Neuronal stem cell (in vitro differentiated cells): ENCODE results near the gene NLGN4X.
"Not testable (repeated sequence)": the region's sequence is repeated elsewhere in the genome, so short reads cannot be mapped to it uniquely, and the experiment has no call there.

Experiments
- DNase-seq: peaks from one replicate; pipeline ENCODE4 v3.0.0-alpha.2; 2013; ENCODE audit warnings: low spot score
- H2AFZ ChIP-seq: one replicate; pipeline ENCODE4 v1.6.1; 2013; ENCODE audit warnings: mild to moderate bottlenecking, low read length, inconsistent platforms
- H2AK5ac ChIP-seq: 2 replicates; pipeline ENCODE4 v1.6.1; 2013; ENCODE audit warnings: low read depth, mild to moderate bottlenecking, inconsistent platforms, low read length, moderate library complexity, mixed read lengths
- H2BK120ac ChIP-seq: 2 replicates; pipeline ENCODE4 v1.6.1; 2013; ENCODE audit warnings: low read depth, mild to moderate bottlenecking, inconsistent platforms, low read length, moderate library complexity, mixed read lengths
- H2BK12ac ChIP-seq: one replicate; pipeline ENCODE4 v1.6.1; 2013; ENCODE audit warnings: low read length, inconsistent platforms
- H2BK15ac ChIP-seq: 2 replicates; pipeline ENCODE4 v1.6.1; 2013; ENCODE audit warnings: mild to moderate bottlenecking, low read length, inconsistent platforms, mixed read lengths
- H2BK5ac ChIP-seq: one replicate; pipeline ENCODE4 v1.6.1; 2013; ENCODE audit warnings: inconsistent platforms, mild to moderate bottlenecking, low read length, moderate library complexity
- H3K14ac ChIP-seq: one replicate; pipeline ENCODE4 v1.6.1; 2013; ENCODE audit warnings: low read length, inconsistent platforms
- H3K18ac ChIP-seq: 2 replicates; pipeline ENCODE4 v1.6.1; 2013; ENCODE audit warnings: low read length, inconsistent platforms
- H3K23ac ChIP-seq: 2 replicates; pipeline ENCODE4 v1.6.1; 2013; ENCODE audit warnings: low read depth, mild to moderate bottlenecking, mixed read lengths, low read length, inconsistent platforms; ENCODE audit not compliant: poor library complexity
- H3K27ac ChIP-seq: replicated peaks from 3 replicates; pipeline ENCODE4 v1.5.1; 2013; ENCODE audit warnings: low read length, inconsistent platforms
- H3K27me3 ChIP-seq, 3 experiments: 2 replicates each; pipeline ENCODE4 v1.6.1; 2013; ENCODE audit warnings: low read length in 3 of 3, mild to moderate bottlenecking in 2 of 3, inconsistent platforms in 1 of 3, low read depth in 1 of 3, mixed read lengths in 1 of 3, moderate library complexity in 1 of 3; ENCODE audit not compliant: control insufficient read depth in 3 of 3, insufficient read depth in 3 of 3
- H3K36me3 ChIP-seq, 2 donors: replicated peaks in 1 of 2; 2 replicates each; pipeline ENCODE4 v1.6.1; 2013; ENCODE audit warnings: low read length in 2 of 2; ENCODE audit not compliant: control insufficient read depth in 2 of 2, insufficient read depth in 2 of 2
- H3K4ac ChIP-seq: 2 replicates; pipeline ENCODE4 v1.6.1; 2013; ENCODE audit warnings: inconsistent platforms, mild to moderate bottlenecking, low read length, moderate library complexity
- H3K4me1 ChIP-seq, 2 donors: 1 replicate in 1 of 2; 2 replicates in 1 of 2; pipeline ENCODE4 v1.6.1; 2013; ENCODE audit warnings: low read length in 2 of 2, low read depth in 1 of 2; ENCODE audit not compliant: control insufficient read depth in 2 of 2, insufficient read depth in 1 of 2
- H3K4me2 ChIP-seq: one replicate; pipeline ENCODE4 v1.6.1; 2013; ENCODE audit warnings: mild to moderate bottlenecking, low read length, inconsistent platforms; ENCODE audit not compliant: insufficient read depth, poor library complexity, severe bottlenecking
- H3K4me3 ChIP-seq, 2 donors: 2 replicates each; pipeline ENCODE4 v1.5.1; 2013; ENCODE audit warnings: low read length in 2 of 2, mild to moderate bottlenecking in 2 of 2, inconsistent platforms in 1 of 2, moderate library complexity in 1 of 2
- H3K79me1 ChIP-seq: one replicate; pipeline ENCODE4 v1.6.1; 2013; ENCODE audit warnings: low read depth, mild to moderate bottlenecking, inconsistent platforms, low read length, moderate library complexity
- H3K9ac ChIP-seq: one replicate; pipeline ENCODE4 v1.6.1; 2013; ENCODE audit warnings: mild to moderate bottlenecking, low read depth, low read length, inconsistent platforms; ENCODE audit not compliant: poor library complexity
- H3K9me3 ChIP-seq, 2 donors: replicated peaks in 1 of 2; 2 replicates each; pipeline versions ENCODE3 to v1.6.1; 2013; ENCODE audit warnings: low read length in 2 of 2, mild to moderate bottlenecking in 2 of 2, inconsistent platforms in 1 of 2, low read depth in 1 of 2, mixed read lengths in 1 of 2, moderate library complexity in 1 of 2; ENCODE audit not compliant: control insufficient read depth in 2 of 2, insufficient read depth in 1 of 2
- H4K8ac ChIP-seq: one replicate; pipeline ENCODE4 v1.6.1; 2013; ENCODE audit warnings: low read depth, mild to moderate bottlenecking, inconsistent platforms, low read length, moderate library complexity
- H4K91ac ChIP-seq: one replicate; pipeline ENCODE4 v1.6.1; 2013; ENCODE audit warnings: low read length, low read depth, mild to moderate bottlenecking, inconsistent platforms; ENCODE audit not compliant: poor library complexity
- WGBS, 2 donors: extraction: QIAGEN DNeasy Blood & Tissue Kit; methylation state at CpG; one replicate each; pipeline ENCODE4 v1.1.7; 2013; ENCODE audit warnings: missing lambda C conversion rate in 2 of 2, mixed read lengths in 1 of 2; ENCODE audit not compliant: insufficient read length in 2 of 2, insufficient replicate concordance in 1 of 2; ENCODE audit errors: extremely low coverage in 2 of 2; 5-methylcytosine and 5-hydroxymethylcytosine counted together

Gene NLGN4X

DNA sequence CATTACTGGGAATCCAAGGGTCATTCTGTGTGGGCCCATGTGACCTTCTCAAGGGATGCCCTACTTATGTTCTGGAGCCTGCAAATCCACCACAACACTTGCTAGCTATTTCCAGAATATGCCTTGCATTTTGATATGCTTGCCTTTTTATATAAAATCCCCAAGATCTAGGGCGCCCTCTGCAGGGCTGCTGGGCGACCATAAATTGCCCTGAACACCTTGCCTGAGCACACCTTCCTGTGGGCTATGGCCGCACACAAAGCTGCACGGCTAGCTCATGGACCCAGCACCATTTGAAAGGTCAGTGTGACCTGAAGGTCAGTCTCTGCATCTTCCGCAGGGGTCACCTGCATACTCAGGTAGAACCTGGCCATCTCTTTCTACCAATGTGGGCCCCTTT lies 311.7 kb downstream of the NLGN4X start:
- Histone ChIP-seq H3K36me3 (no peaks in the 10 kb centered on the region), H4K8ac (no peak overlapping the region), H3K9ac (no peak overlapping the region), H2BK5ac (no peak overlapping the region), H3K9me3 (peaks cover 0 to 4% of the 10 kb centered on the region in 2 donors), H3K27ac (no peak overlapping the region), H3K4ac (no peak overlapping the region), H2BK12ac (no peak overlapping the region), H2BK15ac (no peak overlapping the region), H2AFZ (no peak overlapping the region), H3K4me3 (no peak overlapping the region), H3K23ac (no peak overlapping the region), H3K18ac (no peak overlapping the region), H2AK5ac (no peak overlapping the region), H4K91ac (no peak overlapping the region), H3K14ac (no peak overlapping the region), H3K4me2 (no peak overlapping the region), H3K27me3 (no peaks in the 10 kb centered on the region), H3K79me1 (no peaks in the 10 kb centered on the region), H2BK120ac (no peak overlapping the region), H3K4me1 (no peaks in the 10 kb centered on the region)
- WGBS, 2 donors: no CpG with 5 or more reads among the region's 5 CpGs
- no peak for DNase-seq

DNA sequence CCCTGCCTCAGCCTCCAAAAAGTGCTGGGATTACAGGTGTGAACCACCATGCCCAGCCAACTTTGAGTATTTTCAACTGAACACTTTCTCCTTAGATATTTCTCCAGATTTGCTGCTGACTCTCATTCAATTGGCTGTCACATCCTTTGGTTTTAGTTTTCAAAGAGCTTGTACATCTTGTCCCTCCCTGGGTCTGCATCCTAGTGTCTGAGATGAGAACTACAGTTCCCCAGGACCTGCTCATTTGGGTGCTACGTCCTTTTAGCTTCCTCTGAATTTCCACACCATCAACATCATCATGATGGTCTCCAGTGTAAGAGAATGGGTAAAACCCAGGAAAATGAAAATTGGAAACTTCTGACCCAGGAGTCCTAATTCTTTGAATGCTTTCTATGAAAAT lies 312.9 kb downstream of the NLGN4X start:
- Histone ChIP-seq H2AFZ (no peak overlapping the region), H4K91ac (no peak overlapping the region), H3K27ac (no peak overlapping the region), H2AK5ac (no peak overlapping the region), H2BK5ac (no peak overlapping the region), H3K36me3 (no peaks in the 10 kb centered on the region), H2BK12ac (no peak overlapping the region), H3K4me3 (no peak overlapping the region), H3K4ac (no peak overlapping the region), H3K23ac (no peak overlapping the region), H3K4me1 (no peaks in the 10 kb centered on the region), H3K9me3 (peaks cover 0 to 4% of the 10 kb centered on the region in 2 donors), H3K18ac (no peak overlapping the region), H2BK15ac (no peak overlapping the region), H3K27me3 (no peaks in the 10 kb centered on the region), H4K8ac (no peak overlapping the region), H2BK120ac (no peak overlapping the region), H3K4me2 (no peak overlapping the region), H3K9ac (no peak overlapping the region), H3K14ac (no peak overlapping the region), H3K79me1 (no peaks in the 10 kb centered on the region)
- no peak for DNase-seq
- no CpG with 5 or more reads among the region's 1 CpG for WGBS, 2 donors

DNA sequence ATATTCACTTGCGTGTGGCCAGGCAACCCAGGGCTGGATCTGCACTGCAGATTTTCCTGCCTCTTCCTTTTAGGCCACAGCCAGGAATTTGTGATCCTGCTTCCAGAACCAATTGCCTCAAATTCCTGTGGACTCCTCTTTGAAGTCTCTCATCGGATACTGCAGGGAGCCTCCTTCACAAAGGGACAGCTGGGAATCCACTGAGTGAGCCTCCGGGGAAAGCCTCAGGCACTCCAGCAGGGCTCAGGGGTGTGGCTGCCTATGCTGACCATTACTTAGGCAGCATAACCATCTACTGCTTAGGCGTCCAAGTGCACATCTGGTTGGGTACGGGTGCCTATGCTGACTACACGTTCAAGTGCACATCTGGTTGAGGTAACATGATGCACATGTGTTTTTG lies 321.5 kb downstream of the NLGN4X start:
- WGBS, 2 donors: no CpG with 5 or more reads among the region's 6 CpGs
- Histone ChIP-seq H2AFZ (no peak overlapping the region), H2BK120ac (no peak overlapping the region), H4K8ac (no peak overlapping the region), H3K4ac (no peak overlapping the region), H3K4me3 (no peak overlapping the region), H3K4me1 (peaks cover 0 to 1% of the 10 kb centered on the region in 2 donors), H3K9me3 (peaks cover 0 to 5% of the 10 kb centered on the region in 2 donors), H2AK5ac (no peak overlapping the region), H2BK12ac (no peak overlapping the region), H3K4me2 (no peak overlapping the region), H3K27me3 (no peaks in the 10 kb centered on the region), H3K36me3 (peaks cover 2 to 18% of the 10 kb centered on the region in 2 donors), H4K91ac (no peak overlapping the region), H3K9ac (no peak overlapping the region), H2BK15ac (no peak overlapping the region), H3K23ac (no peak overlapping the region), H3K27ac (no peak overlapping the region), H3K79me1 (no peaks in the 10 kb centered on the region), H3K14ac (no peak overlapping the region), H3K18ac (no peak overlapping the region), H2BK5ac (no peak overlapping the region)
- no peak for DNase-seq

DNA sequence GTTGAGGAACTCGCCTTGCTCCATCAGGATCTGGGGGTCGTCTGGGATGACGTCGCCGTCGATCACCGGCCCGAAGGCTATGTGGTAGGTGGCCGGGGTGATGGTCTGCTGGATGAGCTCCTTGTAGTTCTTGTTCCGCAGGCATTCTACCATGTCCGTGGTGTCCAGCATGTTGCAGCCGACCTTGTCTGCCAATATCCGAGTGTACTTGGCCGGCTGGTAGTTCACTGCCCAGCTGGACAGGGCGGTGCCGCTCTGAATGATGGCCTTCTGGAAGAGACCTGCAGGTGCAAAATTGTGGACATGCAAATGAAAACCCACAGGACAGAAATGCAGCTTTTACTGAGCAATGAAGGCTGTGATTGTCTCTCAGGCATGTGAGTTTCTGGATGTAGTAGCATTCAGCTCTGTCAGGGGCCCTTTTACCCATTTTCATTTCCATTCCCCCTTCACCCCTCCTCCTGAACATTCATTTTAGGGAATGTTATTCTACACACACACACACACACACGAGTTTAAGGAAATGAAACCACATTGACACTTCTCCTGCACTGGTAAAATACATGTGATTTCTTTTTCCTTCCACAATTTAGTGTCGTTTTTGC lies 325.0 kb downstream of the NLGN4X start:
- H2AK5ac ChIP-seq, H3K79me1 ChIP-seq, H2BK120ac ChIP-seq, H3K23ac ChIP-seq, H2BK12ac ChIP-seq, H2BK15ac ChIP-seq, H3K4me1 ChIP-seq, H3K4ac ChIP-seq, H2BK5ac ChIP-seq, H3K4me2 ChIP-seq, H2AFZ ChIP-seq, H3K27me3 ChIP-seq, H3K9ac ChIP-seq, H4K91ac ChIP-seq, DNase-seq, H3K14ac ChIP-seq, H4K8ac ChIP-seq, H3K9me3 ChIP-seq, H3K27ac ChIP-seq, H3K4me3 ChIP-seq, H3K18ac ChIP-seq: not testable (repeated sequence)
- no CpG with 5 or more reads among the region's 18 CpGs for WGBS, 2 donors
- H3K36me3 ChIP-seq: peaks cover 2 to 29% of the 10 kb centered on the region in 2 donors
